OCI-LY3 (cell line): ENCODE data around the gene CNIH2.

ENCODE experiments used
- H2AFZ ChIP-seq: fragments of 200-600, 300-600 bp; shearing (Covaris generic); 2 replicates; pipeline ENCODE4 v1.6.0; 2014; ENCODE audit warnings: antibody characterized with exemption, low read depth, low read length
- H3K27ac ChIP-seq: fragments of 200-600, 300-600 bp; sonication (generic); 2 replicates; pipeline ENCODE4 v1.5.1; 2014; ENCODE audit warnings: mild to moderate bottlenecking, low read length, moderate library complexity, mixed read lengths
- H3K27me3 ChIP-seq: fragments of 200-600, 300-600 bp; sonication (generic); 2 replicates; pipeline ENCODE4 v1.6.1; 2014; ENCODE audit warnings: low read depth, low read length, mixed read lengths
- H3K36me3 ChIP-seq: fragments of 200-600, 300-600 bp; sonication (generic); replicated peaks from 2 replicates; pipeline ENCODE3; 2014; ENCODE audit warnings: low read depth, low read length, mixed read lengths
- H3K4me1 ChIP-seq: fragments of 300-600, 200-600 bp; sonication (generic); 2 replicates; pipeline ENCODE4 v1.6.1; 2014; ENCODE audit warnings: low read length, mixed read lengths
- H3K4me2 ChIP-seq: fragments of 200-600, 300-600 bp; sonication (generic); 2 replicates; pipeline ENCODE4 v1.6.1; 2014; ENCODE audit warnings: low read length, mixed read lengths
- H3K4me3 ChIP-seq: fragments of 300-600, 200-600 bp; sonication (generic); 2 replicates; pipeline ENCODE4 v1.5.1; 2014; ENCODE audit warnings: antibody characterized with exemption, mild to moderate bottlenecking, low read length, moderate library complexity
- H3K79me2 ChIP-seq: fragments of 300-600, 200-600 bp; shearing (Covaris generic); 2 replicates; pipeline ENCODE4 v1.6.1; 2014; ENCODE audit warnings: mild to moderate bottlenecking, low read length, mixed read lengths
- H3K9ac ChIP-seq: fragments of 300-600, 200-600 bp; shearing (Covaris generic); 2 replicates; pipeline ENCODE4 v1.6.0; 2014; ENCODE audit warnings: mild to moderate bottlenecking, low read length, moderate library complexity
- H3K9me3 ChIP-seq: fragments of 200-600, 300-600 bp; shearing (Covaris generic); 2 replicates; pipeline ENCODE4 v1.6.1; 2014; ENCODE audit warnings: low read length, mixed read lengths; ENCODE audit not compliant: insufficient read depth
- H4K20me1 ChIP-seq: fragments of 200-600, 300-600 bp; sonication (generic); 2 replicates; pipeline ENCODE4 v1.6.1; 2016; ENCODE audit warnings: low read length, mixed read lengths; ENCODE audit not compliant: insufficient read depth
- EZH2phosphoT487 ChIP-seq: fragments of 200-600 bp; shearing (Covaris generic); IDR thresholded peaks from 2 replicates; pipeline ENCODE4 v1.6.1; 2018; ENCODE audit warnings: antibody characterized with exemption, mixed run types, low read depth
- TF ChIP-seq, protein P1 (sequence below): fragments of 200-600, 300-600 bp; sonication (generic); IDR thresholded peaks from 2 replicates; pipeline ENCODE4 v1.5.1; 2014; ENCODE audit warnings: antibody characterized with exemption, low read length, low read depth

The CNIH2 gene

DNA sequence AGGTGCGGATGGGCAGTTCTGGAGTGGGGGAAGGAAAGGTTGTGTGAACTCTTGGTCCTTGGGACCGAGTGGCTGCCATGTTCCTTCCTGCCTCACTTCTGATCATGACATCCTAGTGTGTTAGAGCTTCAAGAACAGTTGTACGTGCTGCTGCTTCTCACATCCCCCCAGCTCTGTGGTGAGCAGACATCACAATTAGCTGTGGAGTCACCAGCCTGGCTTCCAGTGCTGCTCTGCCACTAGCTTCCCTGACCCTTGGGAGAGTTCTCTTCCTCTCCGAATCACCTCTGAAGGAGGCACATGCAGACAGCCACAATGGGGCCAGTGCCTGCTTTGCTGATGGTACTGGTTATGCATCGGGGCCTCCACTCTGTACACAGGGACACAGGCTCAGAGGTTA, 15.8 kb upstream of the CNIH2 start:
- Histone ChIP-seq H3K27me3 (no peaks in the 10 kb centered on the region), H3K36me3 (peaks cover 25% of the 10 kb centered on the region), H3K4me2 (no peak overlapping the region), H3K4me3 (no peak overlapping the region), H3K9me3 (no peaks in the 10 kb centered on the region), H4K20me1 (no peaks in the 10 kb centered on the region), H3K4me1 (peaks cover 7% of the 10 kb centered on the region), H3K79me2 (peaks cover 17% of the 10 kb centered on the region), H2AFZ (no peak overlapping the region), H3K27ac (no peak overlapping the region), H3K9ac (no peak overlapping the region)
- TF ChIP-seq, protein P1, sequence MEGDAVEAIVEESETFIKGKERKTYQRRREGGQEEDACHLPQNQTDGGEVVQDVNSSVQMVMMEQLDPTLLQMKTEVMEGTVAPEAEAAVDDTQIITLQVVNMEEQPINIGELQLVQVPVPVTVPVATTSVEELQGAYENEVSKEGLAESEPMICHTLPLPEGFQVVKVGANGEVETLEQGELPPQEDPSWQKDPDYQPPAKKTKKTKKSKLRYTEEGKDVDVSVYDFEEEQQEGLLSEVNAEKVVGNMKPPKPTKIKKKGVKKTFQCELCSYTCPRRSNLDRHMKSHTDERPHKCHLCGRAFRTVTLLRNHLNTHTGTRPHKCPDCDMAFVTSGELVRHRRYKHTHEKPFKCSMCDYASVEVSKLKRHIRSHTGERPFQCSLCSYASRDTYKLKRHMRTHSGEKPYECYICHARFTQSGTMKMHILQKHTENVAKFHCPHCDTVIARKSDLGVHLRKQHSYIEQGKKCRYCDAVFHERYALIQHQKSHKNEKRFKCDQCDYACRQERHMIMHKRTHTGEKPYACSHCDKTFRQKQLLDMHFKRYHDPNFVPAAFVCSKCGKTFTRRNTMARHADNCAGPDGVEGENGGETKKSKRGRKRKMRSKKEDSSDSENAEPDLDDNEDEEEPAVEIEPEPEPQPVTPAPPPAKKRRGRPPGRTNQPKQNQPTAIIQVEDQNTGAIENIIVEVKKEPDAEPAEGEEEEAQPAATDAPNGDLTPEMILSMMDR = no peak
- no peak for TF ChIP-seq EZH2phosphoT487

DNA sequence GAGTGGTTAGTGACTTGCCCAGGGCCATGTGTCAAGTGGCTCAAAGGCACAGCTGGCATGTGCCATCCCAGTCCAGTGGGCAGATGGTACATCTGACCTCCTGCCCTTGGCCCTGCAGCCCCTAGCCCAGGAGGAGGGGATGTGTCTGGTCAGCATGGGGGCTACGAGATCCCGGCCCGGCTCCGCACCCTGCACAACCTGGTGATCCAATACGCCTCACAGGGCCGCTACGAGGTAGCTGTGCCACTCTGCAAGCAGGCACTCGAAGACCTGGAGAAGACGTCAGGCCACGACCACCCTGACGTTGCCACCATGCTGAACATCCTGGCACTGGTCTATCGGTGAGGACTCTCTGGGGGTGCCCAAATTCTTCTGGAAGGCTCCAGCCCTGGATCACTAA, 15.3 kb upstream of the CNIH2 start:
- peaks cover 25% of the 10 kb centered on the region for H3K36me3 ChIP-seq
- no peak overlapping the region for H3K4me2 ChIP-seq

DNA sequence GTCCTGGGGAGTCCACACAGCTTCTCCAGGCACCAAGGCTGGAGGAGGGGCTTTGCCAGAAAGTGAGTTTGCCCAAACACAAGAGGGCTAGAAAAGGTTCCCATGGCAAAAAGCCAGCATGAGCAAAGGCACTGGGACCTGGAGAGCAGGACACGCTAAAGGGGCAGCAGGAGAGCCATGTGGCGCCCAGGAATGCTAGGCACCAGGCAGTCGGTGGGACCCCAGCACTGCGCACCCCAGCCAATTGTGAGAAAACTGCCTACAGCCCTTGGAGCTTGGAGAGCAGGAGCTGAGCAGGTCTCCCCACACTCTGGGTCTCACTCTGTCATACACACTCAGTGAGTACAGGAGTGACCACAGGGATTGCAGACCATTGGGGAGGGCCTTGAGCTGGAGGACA, 14.7 kb upstream of the CNIH2 start:
- Histone ChIP-seq H3K27me3 (no peaks in the 10 kb centered on the region), H3K4me3 (no peak overlapping the region), H3K27ac (no peak overlapping the region), H3K36me3 (peaks cover 25% of the 10 kb centered on the region), H3K79me2 (peaks cover 11% of the 10 kb centered on the region), H4K20me1 (no peaks in the 10 kb centered on the region), H3K9ac (no peak overlapping the region), H3K4me2 (no peak overlapping the region), H2AFZ (no peak overlapping the region), H3K9me3 (no peaks in the 10 kb centered on the region), H3K4me1 (peaks cover 7% of the 10 kb centered on the region)
- TF ChIP-seq, protein P1 = no peak
- TF ChIP-seq EZH2phosphoT487 = no peak

More for the DNA sequence above, 15.3 kb upstream of the CNIH2 start:
- H3K4me3 ChIP-seq = no peak overlapping the region
- H3K27me3 ChIP-seq = no peaks in the 10 kb centered on the region
- H3K9me3 ChIP-seq = no peaks in the 10 kb centered on the region
- peaks cover 7% of the 10 kb centered on the region for H3K4me1 ChIP-seq
- H3K27ac ChIP-seq = no peak overlapping the region
- no peak overlapping the region for H2AFZ ChIP-seq
- peaks cover 16% of the 10 kb centered on the region for H3K79me2 ChIP-seq
- no peak overlapping the region for H3K9ac ChIP-seq
- H4K20me1 ChIP-seq = no peaks in the 10 kb centered on the region
- no peak for TF ChIP-seq EZH2phosphoT487

DNA sequence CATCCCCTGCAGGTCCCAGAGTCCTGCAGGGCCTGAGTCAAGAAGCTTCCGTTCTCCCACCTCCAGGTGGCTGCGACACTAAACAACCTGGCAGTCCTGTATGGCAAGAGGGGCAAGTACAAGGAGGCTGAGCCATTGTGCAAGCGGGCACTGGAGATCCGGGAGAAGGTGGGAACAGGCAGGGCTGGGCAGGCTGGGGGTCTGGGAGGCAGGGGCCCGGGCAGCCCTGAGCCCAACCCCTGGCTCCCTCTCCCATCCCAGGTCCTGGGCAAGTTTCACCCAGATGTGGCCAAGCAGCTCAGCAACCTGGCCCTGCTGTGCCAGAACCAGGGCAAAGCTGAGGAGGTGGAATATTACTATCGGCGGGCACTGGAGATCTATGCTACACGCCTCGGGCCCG, 14.2 kb upstream of the CNIH2 start:
- H3K27ac ChIP-seq = no peak overlapping the region
- H3K27me3 ChIP-seq = no peaks in the 10 kb centered on the region
- no peaks in the 10 kb centered on the region for H4K20me1 ChIP-seq
- peaks cover 25% of the 10 kb centered on the region for H3K36me3 ChIP-seq
- no peaks in the 10 kb centered on the region for H3K9me3 ChIP-seq
- H2AFZ ChIP-seq = no peak overlapping the region
- peaks cover 8% of the 10 kb centered on the region for H3K79me2 ChIP-seq
- H3K9ac ChIP-seq = no peak overlapping the region
- no peak overlapping the region for H3K4me3 ChIP-seq
- TF ChIP-seq EZH2phosphoT487 = no peak
- TF ChIP-seq, protein P1 = no peak
- H3K4me2 ChIP-seq = no peak overlapping the region
- peaks cover 3% of the 10 kb centered on the region for H3K4me1 ChIP-seq

DNA sequence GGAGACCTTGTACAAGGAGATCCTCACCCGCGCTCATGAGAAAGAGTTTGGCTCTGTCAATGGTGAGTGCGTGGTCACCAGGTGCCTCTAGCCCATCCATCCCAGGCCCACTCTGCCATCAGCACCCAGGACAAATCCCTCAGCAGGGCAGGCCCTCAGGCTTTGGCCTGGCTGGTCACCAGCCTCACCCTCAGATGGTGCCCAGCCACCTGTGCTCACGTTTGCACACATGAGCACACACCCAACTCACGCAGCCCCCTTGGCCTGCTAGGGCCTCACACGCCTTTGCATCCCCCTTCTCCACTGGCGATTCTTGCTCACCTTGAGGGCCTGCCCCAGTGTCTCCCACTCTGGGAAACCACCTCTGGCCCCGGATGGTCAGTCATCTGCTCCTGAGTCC, 13.6 kb upstream of the CNIH2 start:
- Histone ChIP-seq H3K4me2 (no peak overlapping the region), H3K9ac (no peak overlapping the region), H3K36me3 (peaks cover 21% of the 10 kb centered on the region), H2AFZ (no peak overlapping the region), H3K4me1 (peaks cover 1% of the 10 kb centered on the region), H3K79me2 (peaks cover 8% of the 10 kb centered on the region), H3K27me3 (no peaks in the 10 kb centered on the region), H4K20me1 (no peaks in the 10 kb centered on the region), H3K27ac (no peak overlapping the region), H3K4me3 (no peak overlapping the region), H3K9me3 (no peaks in the 10 kb centered on the region)
- no peak for TF ChIP-seq EZH2phosphoT487
- TF ChIP-seq, protein P1 = no peak
